Endodermal cell (in vitro differentiated cells): ENCODE data around the gene FBXL7. TPM values are rescaled to one million over a fixed set of nuclear protein-coding genes. Genes with fewer than 3 reads are reported as not detected.

Experiments used
- DNase-seq: peaks from one replicate; pipeline ENCODE4 v3.0.0-alpha.2; 2017
- H3K27ac ChIP-seq: 2 replicates; pipeline ENCODE4 v1.5.1; 2013; ENCODE audit warnings: mild to moderate bottlenecking, low read depth, low read length, moderate library complexity
- H3K27me3 ChIP-seq: 2 replicates; pipeline ENCODE4 v1.6.1; 2013; ENCODE audit warnings: mild to moderate bottlenecking, low read length, moderate library complexity; ENCODE audit not compliant: insufficient read depth, control insufficient read depth, poor library complexity, severe bottlenecking
- H3K36me3 ChIP-seq: 2 replicates; pipeline ENCODE4 v1.7.0; 2013; ENCODE audit warnings: mild to moderate bottlenecking, low read length, moderate library complexity; ENCODE audit not compliant: control insufficient read depth, insufficient read depth
- H3K4me1 ChIP-seq: one replicate; pipeline ENCODE4 v1.7.0; 2013; ENCODE audit warnings: low read length; ENCODE audit not compliant: control insufficient read depth, insufficient read depth
- H3K4me3 ChIP-seq: 2 replicates; pipeline ENCODE4 v1.5.1; 2013; ENCODE audit warnings: mild to moderate bottlenecking, low read length, moderate library complexity
- H3K9ac ChIP-seq: 2 replicates; pipeline ENCODE4 v1.6.1; 2013; ENCODE audit warnings: mild to moderate bottlenecking, low read length, moderate library complexity; ENCODE audit not compliant: poor library complexity, severe bottlenecking; ENCODE audit errors: extremely low read depth
- H3K9me3 ChIP-seq: 2 replicates; pipeline ENCODE4 v1.6.1; 2013; ENCODE audit warnings: mild to moderate bottlenecking, low read length, moderate library complexity; ENCODE audit not compliant: control insufficient read depth
- H3K27ac Mint-ChIP-seq: 2 replicates; pipeline ENCODE4 v1.8.0; 2020; ENCODE audit warnings: mixed read lengths
- H3K27me3 Mint-ChIP-seq: 2 replicates; pipeline ENCODE4 v1.8.0; 2021; ENCODE audit warnings: mild to moderate bottlenecking, mixed read lengths; ENCODE audit not compliant: insufficient read depth
- H3K36me3 Mint-ChIP-seq: 2 replicates; pipeline ENCODE4 v1.8.0; 2020; ENCODE audit warnings: low read depth, mixed read lengths
- H3K4me1 Mint-ChIP-seq: 2 replicates; pipeline ENCODE4 v1.8.0; 2020; ENCODE audit warnings: mixed read lengths
- H3K4me3 Mint-ChIP-seq: 2 replicates; pipeline ENCODE4 v1.8.0; 2020; ENCODE audit warnings: mild to moderate bottlenecking, moderate library complexity, mixed read lengths
- H3K9me3 Mint-ChIP-seq: 2 replicates; pipeline ENCODE4 v1.8.0; 2020; ENCODE audit warnings: mild to moderate bottlenecking, mixed read lengths
- CTCF ChIP-seq: fragments of 200-600 bp; sonication (generic); conservative IDR thresholded peaks from 2 replicates; pipeline ENCODE4 v1.5.0; 2021; ENCODE audit warnings: antibody characterized with exemption, mild to moderate bottlenecking
- WGBS, 2 experiments: methylation state at CpG; one replicate each; pipeline versions ENCODE4 v1.1.5 to v1.1.7; 2013; ENCODE audit warnings: missing lambda C conversion rate in 2 of 2, mixed read lengths in 1 of 2; ENCODE audit not compliant: insufficient coverage in 1 of 2, insufficient read length in 1 of 2; 5-methylcytosine and 5-hydroxymethylcytosine counted together
- total RNA-seq, 2 donors: library from RNA; stranded (reverse); fragmentation: NEBNext Ultra II Directional in 1 of 2; extraction: Animal tissue kit (Norgen Biotek cat#: 25700) in 1 of 2; gene quantifications; 2 replicates in 1 of 2; 3 replicates in 1 of 2; pipeline ENCODE4 v1.2.1, GENCODE V29; 2021

The FBXL7 gene
- total RNA-seq, 2 donors from 2014 or later = 12.9 to 13.2 TPM

- Histone ChIP-seq H3K27me3 (no peaks in the 10 kb centered on the region), H3K4me1 (no peaks in the 10 kb centered on the region), H3K27ac (no peak overlapping the region), H3K4me3 (no peak overlapping the region), H3K9me3 (no peaks in the 10 kb centered on the region), H3K36me3 (no peaks in the 10 kb centered on the region), H3K9ac (no peak overlapping the region)
- Mint-ChIP-seq H3K36me3 (no peaks in the 10 kb centered on the region), H3K9me3 (peaks cover 2% of the 10 kb centered on the region), H3K4me3 (no peak overlapping the region), H3K4me1 (peaks cover 4% of the 10 kb centered on the region), H3K27me3 (no peaks in the 10 kb centered on the region), H3K27ac (no peak overlapping the region)
- no peak for DNase-seq
- WGBS, 2 experiments = 83 to 92% methylated on average over 3 to 8 of the region's 8 CpGs
- TF ChIP-seq CTCF = no peak
Measured at GRCh38 chr5:15757619-15758018, 257.6 kb downstream of the FBXL7 start.

- H3K27ac Mint-ChIP-seq = no peak overlapping the region
- H3K36me3 ChIP-seq = no peaks in the 10 kb centered on the region
- no peak for TF ChIP-seq CTCF
- no peaks in the 10 kb centered on the region for H3K9me3 Mint-ChIP-seq
- H3K27me3 Mint-ChIP-seq = no peaks in the 10 kb centered on the region
- H3K36me3 Mint-ChIP-seq = no peaks in the 10 kb centered on the region
- no peak overlapping the region for H3K9ac ChIP-seq
- no peaks in the 10 kb centered on the region for H3K27me3 ChIP-seq
- no peaks in the 10 kb centered on the region for H3K4me1 ChIP-seq
- WGBS, 2 experiments = 92 to 98% methylated on average over 3 of the region's 3 CpGs
- H3K4me1 Mint-ChIP-seq = peaks cover 6% of the 10 kb centered on the region
- no peaks in the 10 kb centered on the region for H3K9me3 ChIP-seq
- H3K27ac ChIP-seq = no peak overlapping the region
- H3K4me3 ChIP-seq = no peak overlapping the region
- no peak for DNase-seq
- H3K4me3 Mint-ChIP-seq = no peak overlapping the region
Measured at GRCh38 chr5:15762668-15763067, 262.7 kb downstream of the FBXL7 start.

GRCh38 chr5:15763754-15764153 is 263.8 kb downstream of the FBXL7 start:
- no peak for DNase-seq
- Histone ChIP-seq H3K27ac (no peak overlapping the region), H3K9me3 (no peaks in the 10 kb centered on the region), H3K4me1 (no peaks in the 10 kb centered on the region), H3K9ac (no peak overlapping the region), H3K27me3 (no peaks in the 10 kb centered on the region), H3K36me3 (no peaks in the 10 kb centered on the region), H3K4me3 (no peak overlapping the region)
- Mint-ChIP-seq H3K4me1 (peaks cover 6% of the 10 kb centered on the region), H3K27ac (no peak overlapping the region), H3K9me3 (no peaks in the 10 kb centered on the region), H3K36me3 (no peaks in the 10 kb centered on the region), H3K4me3 (no peak overlapping the region), H3K27me3 (no peaks in the 10 kb centered on the region)
- no peak for TF ChIP-seq CTCF
